H9 (cell line): Measurements from ENCODE around the gene PIAS1. TPM values are rescaled to one million over a fixed set of nuclear protein-coding genes. Genes with fewer than 3 reads are reported as not detected.

ENCODE experiments used
- DNase-seq: peaks from one replicate; pipeline ENCODE4 v3.0.0-alpha.2; 2017
- H2AFZ ChIP-seq: one replicate; pipeline ENCODE4 v1.6.1; 2013; ENCODE audit warnings: mild to moderate bottlenecking, low read length, control low read depth, moderate library complexity
- H2AK5ac ChIP-seq: 2 replicates; pipeline ENCODE4 v1.6.1; 2013; ENCODE audit warnings: low read length, control low read depth, mixed read lengths; ENCODE audit not compliant: insufficient read length
- H2BK120ac ChIP-seq: one replicate; pipeline ENCODE4 v1.6.1; 2013; ENCODE audit warnings: low read depth, mild to moderate bottlenecking, low read length, control low read depth, inconsistent platforms; ENCODE audit not compliant: poor library complexity, severe bottlenecking
- H2BK12ac ChIP-seq: 2 replicates; pipeline ENCODE4 v1.6.1; 2013; ENCODE audit warnings: low read length, control low read depth, mixed read lengths, low read depth; ENCODE audit not compliant: insufficient read length
- H2BK15ac ChIP-seq: 2 replicates; pipeline ENCODE4 v1.6.1; 2013; ENCODE audit warnings: low read depth, low read length, control low read depth
- H2BK20ac ChIP-seq: one replicate; pipeline ENCODE4 v1.6.1; 2013; ENCODE audit warnings: low read depth, mild to moderate bottlenecking, low read length, control low read depth, inconsistent platforms; ENCODE audit not compliant: poor library complexity, severe bottlenecking
- H2BK5ac ChIP-seq: 2 replicates; pipeline ENCODE4 v1.6.1; 2013; ENCODE audit warnings: low read length, control low read depth, mixed read lengths; ENCODE audit not compliant: insufficient read length
- H3K14ac ChIP-seq: 2 replicates; pipeline ENCODE4 v1.6.1; 2013; ENCODE audit warnings: low read length, control low read depth; ENCODE audit not compliant: insufficient read depth
- H3K18ac ChIP-seq: 2 replicates; pipeline ENCODE4 v1.6.1; 2013; ENCODE audit warnings: low read depth, mild to moderate bottlenecking, mixed read lengths, low read length, control low read depth; ENCODE audit not compliant: insufficient read length
- H3K23ac ChIP-seq: 2 replicates; pipeline ENCODE4 v1.6.1; 2013; ENCODE audit warnings: low read length, control low read depth, mixed read lengths, low read depth; ENCODE audit not compliant: insufficient read length
- H3K23me2 ChIP-seq: 2 replicates; pipeline ENCODE4 v1.6.1; 2013; ENCODE audit warnings: low read depth, mild to moderate bottlenecking, mixed read lengths, low read length, control low read depth; ENCODE audit not compliant: insufficient read length, poor library complexity, severe bottlenecking
- H3K27ac ChIP-seq: 2 replicates; pipeline ENCODE4 v1.5.1; 2013; ENCODE audit warnings: low read length, control low read depth, mixed read lengths, low read depth; ENCODE audit not compliant: insufficient read length
- H3K27me3 ChIP-seq: 2 replicates; pipeline ENCODE4 v1.6.1; 2013; ENCODE audit warnings: low read length, control low read depth, inconsistent platforms; ENCODE audit not compliant: insufficient read depth
- H3K4ac ChIP-seq: 2 replicates; pipeline ENCODE4 v1.6.1; 2013; ENCODE audit warnings: low read depth, mild to moderate bottlenecking, control low read depth, inconsistent platforms, low read length, moderate library complexity
- H3K4me1 ChIP-seq: 2 replicates; pipeline ENCODE4 v1.6.1; 2013; ENCODE audit warnings: low read length, control low read depth, inconsistent platforms; ENCODE audit not compliant: insufficient read depth
- H3K4me2 ChIP-seq: 2 replicates; pipeline ENCODE4 v1.6.1; 2013; ENCODE audit warnings: low read length, control low read depth, mixed read lengths; ENCODE audit not compliant: insufficient read length, insufficient read depth
- H3K56ac ChIP-seq: 2 replicates; pipeline ENCODE4 v1.6.1; 2013; ENCODE audit warnings: low read depth, mild to moderate bottlenecking, mixed read lengths, low read length, control low read depth; ENCODE audit not compliant: insufficient read length
- H3K79me1 ChIP-seq: 2 replicates; pipeline ENCODE4 v1.6.1; 2013; ENCODE audit warnings: low read depth, mild to moderate bottlenecking, moderate library complexity, low read length, control low read depth, inconsistent platforms; ENCODE audit not compliant: insufficient read depth, poor library complexity, severe bottlenecking
- H3K79me2 ChIP-seq: 2 replicates; pipeline ENCODE4 v1.6.1; 2013; ENCODE audit warnings: low read length, control low read depth, inconsistent platforms; ENCODE audit not compliant: insufficient read depth
- H3K9ac ChIP-seq: 2 replicates; pipeline ENCODE4 v1.6.1; 2013; ENCODE audit warnings: low read length, control low read depth, mixed read lengths; ENCODE audit not compliant: insufficient read length; ENCODE audit errors: extremely low read depth
- H3K9me3 ChIP-seq: one replicate; pipeline ENCODE4 v1.6.1; 2013; ENCODE audit warnings: low read depth, low read length, inconsistent platforms; ENCODE audit not compliant: control insufficient read depth
- H3T11ph ChIP-seq: one replicate; pipeline ENCODE4 v1.6.1; 2013; ENCODE audit warnings: mild to moderate bottlenecking, low read length, control low read depth, inconsistent platforms
- H4K20me1 ChIP-seq: one replicate; pipeline ENCODE4 v1.6.1; 2013; ENCODE audit not compliant: control insufficient read depth, insufficient read length, insufficient read depth
- H4K5ac ChIP-seq: 2 replicates; pipeline ENCODE4 v1.6.1; 2013; ENCODE audit warnings: low read depth, mild to moderate bottlenecking, mixed read lengths, low read length, control low read depth; ENCODE audit not compliant: insufficient read length
- H4K8ac ChIP-seq: replicated peaks from 2 replicates; pipeline ENCODE4 v1.6.1; 2013; ENCODE audit warnings: low read length, control low read depth, mixed read lengths, low read depth; ENCODE audit not compliant: insufficient read length
- H4K91ac ChIP-seq: 2 replicates; pipeline ENCODE4 v1.6.1; 2013; ENCODE audit warnings: low read depth, mild to moderate bottlenecking, moderate library complexity, mixed read lengths, low read length, control low read depth; ENCODE audit not compliant: insufficient read length
- H3K27ac Mint-ChIP-seq, 3 experiments: 2 replicates in 2 of 3; 3 replicates in 1 of 3; pipeline ENCODE4 v1.8.0; 2020 to 2021; ENCODE audit warnings: mixed read lengths in 3 of 3, mild to moderate bottlenecking in 1 of 3, moderate library complexity in 1 of 3
- H3K27me3 Mint-ChIP-seq: 2 replicates; pipeline ENCODE4 v1.8.0; 2021; ENCODE audit warnings: low read depth, mild to moderate bottlenecking, moderate library complexity, mixed read lengths
- H3K36me3 Mint-ChIP-seq, 3 experiments: 2 replicates in 2 of 3; 3 replicates in 1 of 3; pipeline ENCODE4 v1.8.0; 2020 to 2021; ENCODE audit warnings: low read depth in 3 of 3, mixed read lengths in 3 of 3; ENCODE audit not compliant: insufficient read depth in 1 of 3
- H3K4me1 Mint-ChIP-seq, 2 experiments: 2 replicates each; pipeline ENCODE4 v1.8.0; 2020; ENCODE audit warnings: mixed read lengths in 2 of 2
- H3K4me3 Mint-ChIP-seq, 2 experiments: 2 replicates in 1 of 2; 3 replicates in 1 of 2; pipeline ENCODE4 v1.8.0; 2020 to 2021; ENCODE audit warnings: mild to moderate bottlenecking in 2 of 2, mixed read lengths in 2 of 2, moderate library complexity in 1 of 2
- H3K9me3 Mint-ChIP-seq, 2 experiments: 2 replicates in 1 of 2; 3 replicates in 1 of 2; pipeline ENCODE4 v1.8.0; 2020; ENCODE audit warnings: mild to moderate bottlenecking in 2 of 2, mixed read lengths in 2 of 2, moderate library complexity in 1 of 2
- total RNA-seq: library from RNA; stranded (reverse); gene quantifications from 2 replicates; pipeline ENCODE4 v1.2.1, GENCODE V29; 2021
- TF ChIP-seq, protein P1 (sequence below): fragments of 200-600 bp; sonication (generic); conservative IDR thresholded peaks from 3 replicates; pipeline ENCODE4 v1.8.0; 2021; ENCODE audit warnings: antibody characterized with exemption, mild to moderate bottlenecking

The PIAS1 gene
- total RNA-seq, 1 experiment from 2014 or later: 31.1 TPM

DNA sequence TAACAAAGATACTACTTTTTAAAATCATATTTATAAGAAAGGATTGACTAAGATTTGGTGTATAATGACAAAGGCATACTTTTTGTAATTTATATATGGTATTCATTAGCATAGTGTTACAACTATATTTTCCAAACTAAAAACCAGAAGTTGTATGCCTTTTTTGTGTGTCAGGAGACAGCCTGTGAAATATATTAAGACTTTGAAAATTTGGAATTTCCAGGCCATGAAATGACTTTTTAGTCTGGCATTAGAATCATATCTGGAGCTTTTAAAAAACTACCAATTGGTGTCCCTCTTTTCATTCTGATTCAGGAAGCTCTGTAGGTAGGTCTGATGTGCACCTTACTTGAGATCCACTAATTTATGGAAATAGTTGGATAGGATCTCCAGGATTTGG is 109.1 kb downstream of the PIAS1 start:
- Mint-ChIP-seq H3K27ac (no peak overlapping the region), H3K4me1 (no peaks in the 10 kb centered on the region), H3K36me3 (peaks cover 18 to 30% (median 26%) of the 10 kb centered on the region in 3 experiments), H3K27me3 (no peaks in the 10 kb centered on the region), H3K9me3 (peaks cover 11 to 12% of the 10 kb centered on the region in 2 experiments; a peak in 3 of 5 replicates), H3K4me3 (no peak overlapping the region)
- no peak for DNase-seq
- Histone ChIP-seq H3K27me3 (no peaks in the 10 kb centered on the region), H2BK12ac (no peak overlapping the region), H2AK5ac (no peak overlapping the region), H3K56ac (no peak overlapping the region), H4K20me1 (no peaks in the 10 kb centered on the region), H3K23me2 (no peaks in the 10 kb centered on the region), H3K14ac (no peak overlapping the region), H4K91ac (no peak overlapping the region), H3K4me1 (no peaks in the 10 kb centered on the region), H4K5ac (no peak overlapping the region), H3K4ac (no peak overlapping the region), H2BK5ac (no peak overlapping the region), H3K23ac (no peak overlapping the region), H3K9me3 (no peaks in the 10 kb centered on the region), H3K4me2 (no peak overlapping the region), H3K79me2 (no peaks in the 10 kb centered on the region), H3K18ac (no peak overlapping the region), H4K8ac (no peak overlapping the region), H2AFZ (no peak overlapping the region), H3T11ph (no peak overlapping the region), H3K9ac (no peak overlapping the region), H3K27ac (no peak overlapping the region), H2BK120ac (no peak overlapping the region), H2BK15ac (no peak overlapping the region), H2BK20ac (no peak overlapping the region), H3K79me1 (no peaks in the 10 kb centered on the region)
- TF ChIP-seq, protein P1, sequence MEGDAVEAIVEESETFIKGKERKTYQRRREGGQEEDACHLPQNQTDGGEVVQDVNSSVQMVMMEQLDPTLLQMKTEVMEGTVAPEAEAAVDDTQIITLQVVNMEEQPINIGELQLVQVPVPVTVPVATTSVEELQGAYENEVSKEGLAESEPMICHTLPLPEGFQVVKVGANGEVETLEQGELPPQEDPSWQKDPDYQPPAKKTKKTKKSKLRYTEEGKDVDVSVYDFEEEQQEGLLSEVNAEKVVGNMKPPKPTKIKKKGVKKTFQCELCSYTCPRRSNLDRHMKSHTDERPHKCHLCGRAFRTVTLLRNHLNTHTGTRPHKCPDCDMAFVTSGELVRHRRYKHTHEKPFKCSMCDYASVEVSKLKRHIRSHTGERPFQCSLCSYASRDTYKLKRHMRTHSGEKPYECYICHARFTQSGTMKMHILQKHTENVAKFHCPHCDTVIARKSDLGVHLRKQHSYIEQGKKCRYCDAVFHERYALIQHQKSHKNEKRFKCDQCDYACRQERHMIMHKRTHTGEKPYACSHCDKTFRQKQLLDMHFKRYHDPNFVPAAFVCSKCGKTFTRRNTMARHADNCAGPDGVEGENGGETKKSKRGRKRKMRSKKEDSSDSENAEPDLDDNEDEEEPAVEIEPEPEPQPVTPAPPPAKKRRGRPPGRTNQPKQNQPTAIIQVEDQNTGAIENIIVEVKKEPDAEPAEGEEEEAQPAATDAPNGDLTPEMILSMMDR: no peak
